ENCODE results near the gene KIF11.
A peak's percentile ranks its signal among the peaks of the same experiment; 100 is the strongest.

Gene KIF11

DNA sequence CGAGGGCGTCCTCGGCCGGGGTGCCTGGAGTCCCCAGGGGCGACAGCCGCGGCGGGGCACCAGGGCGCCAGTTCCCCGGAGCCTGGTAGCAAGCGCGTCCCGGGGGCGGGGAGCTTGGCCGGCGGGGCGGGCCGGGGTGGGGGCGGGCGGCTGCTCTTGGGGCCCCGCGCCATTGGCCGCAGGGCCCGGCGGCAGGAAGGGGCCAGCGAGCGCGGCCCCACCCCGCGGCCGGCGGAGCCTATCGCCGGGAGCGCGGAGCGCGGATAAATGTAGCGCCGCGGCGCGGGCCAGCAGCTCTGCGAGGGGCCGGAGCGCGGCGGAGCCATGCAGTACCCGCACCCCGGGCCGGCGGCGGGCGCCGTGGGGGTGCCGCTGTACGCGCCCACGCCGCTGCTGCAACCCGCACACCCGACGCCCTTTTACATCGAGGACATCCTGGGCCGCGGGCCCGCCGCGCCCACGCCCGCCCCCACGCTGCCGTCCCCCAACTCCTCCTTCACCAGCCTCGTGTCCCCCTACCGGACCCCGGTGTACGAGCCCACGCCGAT lies 96.8 kb downstream of the KIF11 start, which contains the start of gene HHEX:
HHEX (plus strand) TSS at position 293 of the 548 bp plus-strand sequence; CDS start at position 325, 32 bp downstream.
- Histone ChIP-seq H3K4me1 (ENCODE audit: control extremely low read depth in 1 of 4, control insufficient read depth in 4 of 4, insufficient read depth in 4 of 4, low read length in 3 of 4) (peaks cover 21 to 54% (median 37%) of the 10 kb centered on the region in 4 experiments), H3K9me3 (ENCODE audit: control extremely low read depth in 1 of 5, control insufficient read depth in 4 of 5, insufficient read depth in 2 of 5, low read depth in 1 of 5, low read length in 4 of 5) (peaks cover 3 to 23% (median 10%) of the 10 kb centered on the region in 5 experiments), H3K27ac (ENCODE audit: insufficient read depth in 1 of 2, low read depth in 1 of 2, low read length in 2 of 2, poor library complexity in 1 of 2, severe bottlenecking in 2 of 2) (peak within 1 kb of the TSS; percentile 88 to 95), H3K27me3 (replicated peaks in 2 of 5; ENCODE audit: control insufficient read depth in 4 of 5, insufficient read depth in 5 of 5, low read length in 4 of 5) (no peaks in the 10 kb centered on the region), H3K36me3 (ENCODE audit: control insufficient read depth in 4 of 4, insufficient read depth in 4 of 4, low read length in 3 of 4) (peaks cover 4 to 31% (median 17%) of the 10 kb centered on the region in 4 experiments), H3K4me3 (ENCODE audit: control insufficient read depth in 1 of 7, extremely low read depth in 1 of 7, insufficient read depth in 4 of 7, low read depth in 2 of 7, low read length in 6 of 7) (peak within 1 kb of the TSS; percentile 72 to 86 (median 76))
- POLR2A ChIA-PET: interaction anchor here (0.7 to 3.4 kb wide), 10 partner anchors 9 to 177 kb away, joined by 3 to 38 read pairs (median 6); partner anchors contain the start of gene EXOC6
- peak; percentile 75 to 91 (median 84) for DNase-seq
- CTCF ChIA-PET: interaction anchor here (0.8 to 2.7 kb wide), 11 partner anchors 8 to 191 kb away, joined by 3 to 25 read pairs (median 4); partner anchors contain the start of gene IDE
- WGBS (ENCODE audit: insufficient coverage): under 1% methylated on average over 62 of the region's 79 CpGs

DNA sequence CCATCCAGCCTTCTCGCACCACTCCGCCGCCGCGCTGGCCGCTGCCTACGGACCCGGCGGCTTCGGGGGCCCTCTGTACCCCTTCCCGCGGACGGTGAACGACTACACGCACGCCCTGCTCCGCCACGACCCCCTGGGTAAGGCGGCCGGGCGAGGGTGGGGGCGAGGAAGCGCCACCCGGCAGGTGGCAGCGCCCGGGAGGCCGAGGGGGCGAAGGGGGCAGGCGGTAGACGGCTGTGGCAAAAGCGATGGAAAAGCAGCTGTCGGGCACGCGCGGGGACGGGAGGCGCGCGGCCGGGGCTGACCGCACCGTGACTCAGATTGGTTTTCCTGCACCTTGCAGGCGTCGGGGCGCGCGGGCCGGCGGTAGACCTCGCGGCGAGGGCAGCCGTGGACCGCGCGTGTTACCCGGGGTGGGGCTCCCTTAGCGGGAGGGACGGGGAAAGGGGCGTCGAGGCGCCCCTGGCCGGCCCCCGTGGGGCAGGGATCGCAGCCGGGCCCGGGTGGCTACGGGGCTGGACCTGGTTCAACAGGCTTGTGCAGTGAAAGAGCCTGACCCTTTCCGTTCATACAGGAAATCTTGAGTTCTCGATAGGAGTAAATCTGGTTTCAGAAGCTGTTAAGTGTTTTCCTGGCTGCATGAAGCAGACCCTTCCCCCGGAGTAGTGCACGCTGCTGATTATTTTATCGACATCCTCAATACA lies 97.4 kb downstream of the KIF11 start:
- H3K27ac ChIP-seq (ENCODE audit: insufficient read depth in 1 of 2, low read depth in 1 of 2, low read length in 2 of 2, poor library complexity in 1 of 2, severe bottlenecking in 2 of 2): peak overlapping the region; percentile 88 to 95
- H3K27me3 ChIP-seq (replicated peaks in 2 of 5; ENCODE audit: control insufficient read depth in 4 of 5, insufficient read depth in 5 of 5, low read length in 4 of 5): no peaks in the 10 kb centered on the region
- H3K36me3 ChIP-seq (ENCODE audit: control insufficient read depth in 4 of 4, insufficient read depth in 4 of 4, low read length in 3 of 4): peaks cover 5 to 33% (median 20%) of the 10 kb centered on the region in 4 experiments
- CTCF ChIA-PET: interaction anchor here (0.7 to 2.7 kb wide), 13 partner anchors 8 to 191 kb away, joined by 3 to 25 read pairs (median 4); partner anchors contain the start of genes EXOC6, IDE and KIF11
- H3K9me3 ChIP-seq (ENCODE audit: control extremely low read depth in 1 of 5, control insufficient read depth in 4 of 5, insufficient read depth in 2 of 5, low read depth in 1 of 5, low read length in 4 of 5): peaks cover 0 to 17% (median 6%) of the 10 kb centered on the region in 5 experiments
- 0% methylated on average over 56 of the region's 73 CpGs for WGBS (ENCODE audit: insufficient coverage)
- POLR2A ChIA-PET: interaction anchor here (0.7 to 3.4 kb wide), 17 partner anchors 8 to 186 kb away, joined by 3 to 38 read pairs (median 4); partner anchors contain the start of genes EXOC6 and IDE
- peak overlapping the region; percentile 72 to 86 (median 76) for H3K4me3 ChIP-seq (ENCODE audit: control insufficient read depth in 1 of 7, extremely low read depth in 1 of 7, insufficient read depth in 4 of 7, low read depth in 2 of 7, low read length in 6 of 7)
- peak; percentile 100 for DNase-seq
- H3K4me1 ChIP-seq (ENCODE audit: control extremely low read depth in 1 of 4, control insufficient read depth in 4 of 4, insufficient read depth in 4 of 4, low read length in 3 of 4): peaks cover 21 to 60% (median 38%) of the 10 kb centered on the region in 4 experiments

GRCh38 chr10:92690915-92691590 lies 98.1 kb downstream of the KIF11 start:
- WGBS (ENCODE audit: insufficient coverage): under 1% methylated on average over 18 of the region's 30 CpGs
- ChIA-PET POLR2A (interaction anchor here (0.7 to 3.4 kb wide), 15 partner anchors 9 to 185 kb away, joined by 3 to 38 read pairs (median 4); partner anchors contain the start of genes EXOC6 and IDE), CTCF (interaction anchor here (0.7 to 2.7 kb wide), 9 partner anchors 9 to 157 kb away, joined by 3 to 25 read pairs (median 4); partner anchors contain the start of genes EXOC6 and KIF11)
- Histone ChIP-seq H3K27ac (ENCODE audit: insufficient read depth in 1 of 2, low read depth in 1 of 2, low read length in 2 of 2, poor library complexity in 1 of 2, severe bottlenecking in 2 of 2) (peak overlapping the region; percentile 94 to 95), H3K4me3 (ENCODE audit: control insufficient read depth in 1 of 7, extremely low read depth in 1 of 7, insufficient read depth in 4 of 7, low read depth in 2 of 7, low read length in 6 of 7) (peak overlapping the region; percentile 35 to 86 (median 76)), H3K36me3 (ENCODE audit: control insufficient read depth in 4 of 4, insufficient read depth in 4 of 4, low read length in 3 of 4) (peaks cover 5 to 38% (median 22%) of the 10 kb centered on the region in 4 experiments), H3K4me1 (ENCODE audit: control extremely low read depth in 1 of 4, control insufficient read depth in 4 of 4, insufficient read depth in 4 of 4, low read length in 3 of 4) (peaks cover 21 to 65% (median 41%) of the 10 kb centered on the region in 4 experiments), H3K9me3 (ENCODE audit: control extremely low read depth in 1 of 5, control insufficient read depth in 4 of 5, insufficient read depth in 2 of 5, low read depth in 1 of 5, low read length in 4 of 5) (peaks cover 0 to 10% (median 3%) of the 10 kb centered on the region in 5 experiments), H3K27me3 (replicated peaks in 2 of 5; ENCODE audit: control insufficient read depth in 4 of 5, insufficient read depth in 5 of 5, low read length in 4 of 5) (no peaks in the 10 kb centered on the region)
- DNase-seq: no peak

DNA sequence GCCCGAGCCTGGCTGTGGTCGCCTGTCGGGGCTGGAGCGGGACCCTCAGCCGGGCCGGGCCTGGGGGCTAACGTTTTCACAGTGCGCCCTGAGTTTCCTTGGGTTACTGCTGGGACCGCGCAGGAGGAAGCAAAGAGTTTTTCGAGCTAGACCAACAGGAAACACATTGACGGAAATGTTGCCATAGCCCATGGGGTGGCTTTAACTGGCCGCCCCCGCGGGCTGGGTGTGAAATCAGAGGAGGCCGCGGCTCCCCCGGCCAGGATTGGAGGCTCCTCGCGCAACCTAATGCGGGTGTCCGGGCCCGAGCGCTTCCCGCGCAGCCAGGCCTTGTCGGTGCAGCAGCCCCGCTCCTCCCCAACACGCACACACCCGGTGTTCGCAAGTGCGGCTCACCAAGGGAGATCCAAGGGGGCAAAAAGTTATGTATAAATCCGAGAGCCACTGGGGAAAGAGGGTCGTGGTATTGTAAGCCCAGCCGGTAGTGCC lies 98.7 kb downstream of the KIF11 start:
- H3K9me3 ChIP-seq (ENCODE audit: control extremely low read depth in 1 of 5, control insufficient read depth in 4 of 5, insufficient read depth in 2 of 5, low read depth in 1 of 5, low read length in 4 of 5): peaks cover 0 to 4% (median under 1%) of the 10 kb centered on the region in 5 experiments
- peak; percentile 70 to 94 (median 89) for DNase-seq
- H3K4me1 ChIP-seq (ENCODE audit: control extremely low read depth in 1 of 4, control insufficient read depth in 4 of 4, insufficient read depth in 4 of 4, low read length in 3 of 4): peaks cover 21 to 70% (median 44%) of the 10 kb centered on the region in 4 experiments
- peak overlapping the region; percentile 94 to 95 for H3K27ac ChIP-seq (ENCODE audit: insufficient read depth in 1 of 2, low read depth in 1 of 2, low read length in 2 of 2, poor library complexity in 1 of 2, severe bottlenecking in 2 of 2)
- H3K27me3 ChIP-seq (replicated peaks in 2 of 5; ENCODE audit: control insufficient read depth in 4 of 5, insufficient read depth in 5 of 5, low read length in 4 of 5): no peaks in the 10 kb centered on the region
- H3K36me3 ChIP-seq (ENCODE audit: control insufficient read depth in 4 of 4, insufficient read depth in 4 of 4, low read length in 3 of 4): peaks cover 7 to 38% (median 22%) of the 10 kb centered on the region in 4 experiments
- ChIA-PET CTCF (interaction anchor here (0.8 to 2.7 kb wide), 5 partner anchors 8 to 70 kb away, joined by 3 to 25 read pairs (median 5); no protein-coding TSS in a partner anchor), POLR2A (interaction anchor here (0.6 to 3.4 kb wide), 7 partner anchors 9 to 191 kb away, joined by 3 to 38 read pairs (median 16); partner anchors contain the start of gene EXOC6)
- peak overlapping the region; percentile 35 to 86 (median 76) for H3K4me3 ChIP-seq (ENCODE audit: control insufficient read depth in 1 of 7, extremely low read depth in 1 of 7, insufficient read depth in 4 of 7, low read depth in 2 of 7, low read length in 6 of 7)
- WGBS (ENCODE audit: insufficient coverage): under 1% methylated on average over 20 of the region's 35 CpGs

DNA sequence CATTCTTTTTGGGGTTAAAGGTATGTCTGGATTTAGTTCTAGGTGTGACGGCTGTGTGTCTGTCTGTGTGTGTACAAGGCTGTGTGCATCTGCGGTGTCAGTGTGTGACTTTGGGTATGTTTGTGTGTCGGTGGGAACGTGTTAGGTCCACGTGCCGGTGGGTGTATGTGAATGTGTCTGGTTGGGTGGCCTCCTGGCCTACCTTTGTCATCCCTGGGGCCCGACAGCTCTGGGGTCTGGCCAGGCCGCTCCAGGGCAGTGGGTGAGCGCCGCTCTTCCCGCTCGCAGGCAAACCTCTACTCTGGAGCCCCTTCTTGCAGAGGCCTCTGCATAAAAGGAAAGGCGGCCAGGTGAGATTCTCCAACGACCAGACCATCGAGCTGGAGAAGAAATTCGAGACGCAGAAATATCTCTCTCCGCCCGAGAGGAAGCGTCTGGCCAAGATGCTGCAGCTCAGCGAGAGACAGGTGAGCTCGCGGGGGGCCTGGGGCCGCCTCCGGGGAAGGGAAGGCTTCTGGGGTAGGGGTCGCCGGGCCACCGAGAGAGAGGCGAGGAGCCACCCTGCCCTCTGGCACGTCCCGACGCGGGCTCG lies 99.2 kb downstream of the KIF11 start:
- CTCF ChIA-PET: interaction anchor here (1.0 to 2.7 kb wide), 2 partner anchors 65 to 110 kb away, joined by 3 to 25 read pairs; no protein-coding TSS in a partner anchor
- DNase-seq: peak in 1 of 3 donors; percentile 64

More for the DNA sequence above, 99.2 kb downstream of the KIF11 start:
- Histone ChIP-seq H3K27ac (ENCODE audit: insufficient read depth in 1 of 2, low read depth in 1 of 2, low read length in 2 of 2, poor library complexity in 1 of 2, severe bottlenecking in 2 of 2) (peak overlapping the region; percentile 94 to 95), H3K4me1 (ENCODE audit: control extremely low read depth in 1 of 4, control insufficient read depth in 4 of 4, insufficient read depth in 4 of 4, low read length in 3 of 4) (peaks cover 22 to 74% (median 49%) of the 10 kb centered on the region in 4 experiments), H3K27me3 (replicated peaks in 2 of 5; ENCODE audit: control insufficient read depth in 4 of 5, insufficient read depth in 5 of 5, low read length in 4 of 5) (no peaks in the 10 kb centered on the region), H3K36me3 (ENCODE audit: control insufficient read depth in 4 of 4, insufficient read depth in 4 of 4, low read length in 3 of 4) (peaks cover 7 to 38% (median 22%) of the 10 kb centered on the region in 4 experiments), H3K4me3 (ENCODE audit: control insufficient read depth in 1 of 7, extremely low read depth in 1 of 7, insufficient read depth in 4 of 7, low read depth in 2 of 7, low read length in 6 of 7) (peak overlapping the region; percentile 35 to 86 (median 76)), H3K9me3 (ENCODE audit: control extremely low read depth in 1 of 5, control insufficient read depth in 4 of 5, insufficient read depth in 2 of 5, low read depth in 1 of 5, low read length in 4 of 5) (no peaks in the 10 kb centered on the region)
- POLR2A ChIA-PET: interaction anchor here (0.6 to 3.4 kb wide), 5 partner anchors 64 to 191 kb away, joined by 3 to 38 read pairs (median 10); partner anchors contain the start of gene EXOC6
- 2% methylated on average over 20 of the region's 34 CpGs for WGBS (ENCODE audit: insufficient coverage)
